ENCODE measurements around the gene DDI2.

DDI2 gene

GRCh38 chr1:15575549-15576150 lies 41.6 kb upstream of the DDI2 start (continued):
- TF ChIP-seq, protein P1, sequence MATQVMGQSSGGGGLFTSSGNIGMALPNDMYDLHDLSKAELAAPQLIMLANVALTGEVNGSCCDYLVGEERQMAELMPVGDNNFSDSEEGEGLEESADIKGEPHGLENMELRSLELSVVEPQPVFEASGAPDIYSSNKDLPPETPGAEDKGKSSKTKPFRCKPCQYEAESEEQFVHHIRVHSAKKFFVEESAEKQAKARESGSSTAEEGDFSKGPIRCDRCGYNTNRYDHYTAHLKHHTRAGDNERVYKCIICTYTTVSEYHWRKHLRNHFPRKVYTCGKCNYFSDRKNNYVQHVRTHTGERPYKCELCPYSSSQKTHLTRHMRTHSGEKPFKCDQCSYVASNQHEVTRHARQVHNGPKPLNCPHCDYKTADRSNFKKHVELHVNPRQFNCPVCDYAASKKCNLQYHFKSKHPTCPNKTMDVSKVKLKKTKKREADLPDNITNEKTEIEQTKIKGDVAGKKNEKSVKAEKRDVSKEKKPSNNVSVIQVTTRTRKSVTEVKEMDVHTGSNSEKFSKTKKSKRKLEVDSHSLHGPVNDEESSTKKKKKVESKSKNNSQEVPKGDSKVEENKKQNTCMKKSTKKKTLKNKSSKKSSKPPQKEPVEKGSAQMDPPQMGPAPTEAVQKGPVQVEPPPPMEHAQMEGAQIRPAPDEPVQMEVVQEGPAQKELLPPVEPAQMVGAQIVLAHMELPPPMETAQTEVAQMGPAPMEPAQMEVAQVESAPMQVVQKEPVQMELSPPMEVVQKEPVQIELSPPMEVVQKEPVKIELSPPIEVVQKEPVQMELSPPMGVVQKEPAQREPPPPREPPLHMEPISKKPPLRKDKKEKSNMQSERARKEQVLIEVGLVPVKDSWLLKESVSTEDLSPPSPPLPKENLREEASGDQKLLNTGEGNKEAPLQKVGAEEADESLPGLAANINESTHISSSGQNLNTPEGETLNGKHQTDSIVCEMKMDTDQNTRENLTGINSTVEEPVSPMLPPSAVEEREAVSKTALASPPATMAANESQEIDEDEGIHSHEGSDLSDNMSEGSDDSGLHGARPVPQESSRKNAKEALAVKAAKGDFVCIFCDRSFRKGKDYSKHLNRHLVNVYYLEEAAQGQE (tag by site-specific recombination; IDR thresholded peaks at IDR 0.05), result peak; percentile 64; the same call in 1 of the 2 replicates
- no peak for TF ChIP-seq ZNF18 (tag by site-specific recombination; IDR thresholded peaks at IDR 0.05)
- TF ChIP-seq ZNF501 (tag by site-specific recombination; IDR thresholded peaks at IDR 0.05), result 0 out of 2 replicates have a peak, but pooled peaks have one; percentile 46
- TF ChIP-seq ZNF10 (tag by site-specific recombination; IDR thresholded peaks at IDR 0.05), result no peak
- TF ChIP-seq KLF8 (tag by site-specific recombination; IDR thresholded peaks at IDR 0.05), result no peak
- no peak for TF ChIP-seq ZNF747 (tag by site-specific recombination; IDR thresholded peaks at IDR 0.05)
- TF ChIP-seq ZNF133 (tag by site-specific recombination; IDR thresholded peaks at IDR 0.05), result no peak
- peak; percentile 77 for TF ChIP-seq ZBTB8A (tag by site-specific recombination; IDR thresholded peaks at IDR 0.05)
- TF ChIP-seq KLF16 (tag by site-specific recombination; IDR thresholded peaks at IDR 0.05), result no peak
- TF ChIP-seq ZNF16 (tag by site-specific recombination; IDR thresholded peaks at IDR 0.05; ENCODE audit: low read depth), result no peak
- no peak for TF ChIP-seq ZNF596 (tag by site-specific recombination; IDR thresholded peaks at IDR 0.05)
- no peak for TF ChIP-seq HOXC10 (CRISPR knock-in tag; IDR thresholded peaks at IDR 0.05)
- TF ChIP-seq ZNF580 (tag by site-specific recombination; IDR thresholded peaks at IDR 0.05), result 0 out of 2 replicates have a peak, but pooled peaks have one; percentile 46
- no peak; the same call in 1 of the 2 replicates for TF ChIP-seq ZFP3 (tag by site-specific recombination; IDR thresholded peaks at IDR 0.05; ENCODE audit: low read depth)
- peak; percentile 24; the same call in 1 of the 2 replicates for TF ChIP-seq ZNF214 (tag by site-specific recombination; IDR thresholded peaks at IDR 0.05; ENCODE audit: borderline replicate concordance)
- no peak for TF ChIP-seq ATF2 (tag by site-specific recombination; IDR thresholded peaks at IDR 0.05; ENCODE audit: low read depth)
- no peak for TF ChIP-seq ZNF692 (tag by site-specific recombination; IDR thresholded peaks at IDR 0.05)
- TF ChIP-seq ZNF354C (tag by site-specific recombination; IDR thresholded peaks at IDR 0.05; ENCODE audit: borderline replicate concordance, low read depth), result peak; percentile 79; the same call in 1 of the 2 replicates
- TF ChIP-seq ZNF623 (tag by site-specific recombination; IDR thresholded peaks at IDR 0.05), result peak; percentile 84
- 0 out of 2 replicates have a peak, but pooled peaks have one; percentile 63 for TF ChIP-seq ZFP37 (tag by site-specific recombination; IDR thresholded peaks at IDR 0.05)
- TF ChIP-seq ZNF624 (tag by site-specific recombination; IDR thresholded peaks at IDR 0.05), result no peak
- TF ChIP-seq ZNF202 (tag by site-specific recombination; IDR thresholded peaks at IDR 0.05; ENCODE audit: borderline replicate concordance), result no peak
- TF ChIP-seq, protein P2, sequence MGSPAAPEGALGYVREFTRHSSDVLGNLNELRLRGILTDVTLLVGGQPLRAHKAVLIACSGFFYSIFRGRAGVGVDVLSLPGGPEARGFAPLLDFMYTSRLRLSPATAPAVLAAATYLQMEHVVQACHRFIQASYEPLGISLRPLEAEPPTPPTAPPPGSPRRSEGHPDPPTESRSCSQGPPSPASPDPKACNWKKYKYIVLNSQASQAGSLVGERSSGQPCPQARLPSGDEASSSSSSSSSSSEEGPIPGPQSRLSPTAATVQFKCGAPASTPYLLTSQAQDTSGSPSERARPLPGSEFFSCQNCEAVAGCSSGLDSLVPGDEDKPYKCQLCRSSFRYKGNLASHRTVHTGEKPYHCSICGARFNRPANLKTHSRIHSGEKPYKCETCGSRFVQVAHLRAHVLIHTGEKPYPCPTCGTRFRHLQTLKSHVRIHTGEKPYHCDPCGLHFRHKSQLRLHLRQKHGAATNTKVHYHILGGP (tag by site-specific recombination; IDR thresholded peaks at IDR 0.05), result no peak
- TF ChIP-seq ZNF518A (tag by site-specific recombination; conservative IDR thresholded peaks at IDR 0.05; ENCODE audit: low read depth), result peak; percentile 93
- TF ChIP-seq ZNF341 (tag by site-specific recombination; IDR thresholded peaks at IDR 0.05; ENCODE audit: low read depth), result no peak
